Suprapubic skin (tissue), 4 donors: ENCODE measurements around the gene WDR7.

Experiments used
- POLR2A ChIP-seq, 2 donors: fragments of 450-650 bp; IDR thresholded peaks; one replicate each; pipeline ENCODE4 v1.6.1; 2017; ENCODE audit warnings: antibody characterized with exemption in 2 of 2, mild to moderate bottlenecking in 2 of 2, moderate library complexity in 2 of 2
- POLR2AphosphoS5 ChIP-seq, 3 donors: sonication (generic); formaldehyde crosslinking; IDR thresholded peaks; one replicate each; pipeline ENCODE4 v1.6.1; 2017; ENCODE audit warnings: antibody characterized with exemption in 3 of 3

DNA sequence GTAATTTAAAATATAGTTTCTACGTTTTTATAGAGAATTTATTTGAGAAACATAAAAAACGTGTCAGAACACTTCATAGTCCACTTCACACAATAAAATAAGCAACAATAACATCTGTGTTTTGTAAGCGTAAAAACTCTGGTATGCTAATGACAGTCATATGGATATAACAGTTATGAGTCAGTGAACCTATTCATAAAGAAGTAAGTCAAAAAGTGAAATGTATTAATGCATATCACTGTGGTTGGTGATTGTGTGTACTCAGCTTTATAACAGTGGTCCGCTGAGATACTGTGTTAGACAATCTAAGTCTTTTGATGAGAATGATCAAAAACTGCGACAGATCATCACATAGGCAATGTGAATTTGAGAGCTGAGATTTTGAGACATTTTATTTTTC is 153.2 kb downstream of the WDR7 start:
- TF ChIP-seq POLR2A (IDR thresholded peaks at IDR 0.05) (no peak), POLR2AphosphoS5 (IDR thresholded peaks at IDR 0.05) (no peak)
